Urothelium cell line (cell line): ENCODE measurements around the gene CAMTA1.
"Not testable (repeated sequence)": the region's sequence is repeated elsewhere in the genome, so short reads cannot be mapped to it uniquely, and the experiment has no call there.

Source experiments
- DNase-seq: peaks from one replicate; pipeline ENCODE4 v3.0.0; 2011; ENCODE audit warnings: low spot score, mixed read lengths
- FAIRE-seq: peaks from 2 replicates; lab custom pipeline; 2011; peaks lifted over from hg19 to GRCh38; lab: Jason Lieb, UNC

The CAMTA1 gene

DNA sequence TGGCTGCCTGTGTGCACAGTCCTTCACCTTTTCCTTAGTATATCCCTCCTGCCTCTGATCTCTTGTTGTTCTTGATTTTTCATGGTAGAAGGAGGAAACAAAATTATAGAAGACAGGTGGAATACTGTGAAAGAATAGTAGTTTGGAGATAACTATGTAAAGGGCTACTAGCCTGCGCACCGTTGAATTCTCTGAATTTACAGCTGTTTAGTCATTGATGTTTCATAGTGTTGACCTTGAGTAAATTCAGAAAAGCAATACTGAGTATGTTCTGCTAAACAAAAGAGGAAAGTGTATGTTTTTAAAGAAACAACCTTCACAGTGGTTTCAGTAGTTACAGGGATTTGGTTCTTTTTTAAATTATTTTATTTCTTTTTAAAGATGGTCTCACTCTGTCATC, 18.1 kb downstream of the CAMTA1 start:
- no peak for DNase-seq
- FAIRE-seq = no peak

DNA sequence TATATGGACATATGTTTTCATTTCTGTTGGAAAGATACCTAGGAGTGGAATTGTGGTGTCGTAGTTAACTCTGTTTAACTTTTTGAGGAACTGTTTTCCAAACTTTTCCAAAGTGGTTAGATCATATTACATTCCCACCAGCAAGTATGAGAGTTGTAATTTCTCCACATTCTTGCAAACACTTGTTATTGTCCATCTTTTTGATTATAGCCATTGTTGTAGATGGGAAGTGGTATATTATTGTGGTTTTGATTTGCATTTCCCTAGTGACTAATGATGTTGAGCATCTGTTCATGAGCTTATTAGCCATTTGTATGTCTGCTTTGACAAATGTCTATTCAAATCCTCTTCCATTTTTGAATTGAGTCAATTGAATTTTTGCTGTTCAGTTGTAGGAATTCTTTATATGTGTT, 19.8 kb downstream of the CAMTA1 start:
- FAIRE-seq = no peak

DNA sequence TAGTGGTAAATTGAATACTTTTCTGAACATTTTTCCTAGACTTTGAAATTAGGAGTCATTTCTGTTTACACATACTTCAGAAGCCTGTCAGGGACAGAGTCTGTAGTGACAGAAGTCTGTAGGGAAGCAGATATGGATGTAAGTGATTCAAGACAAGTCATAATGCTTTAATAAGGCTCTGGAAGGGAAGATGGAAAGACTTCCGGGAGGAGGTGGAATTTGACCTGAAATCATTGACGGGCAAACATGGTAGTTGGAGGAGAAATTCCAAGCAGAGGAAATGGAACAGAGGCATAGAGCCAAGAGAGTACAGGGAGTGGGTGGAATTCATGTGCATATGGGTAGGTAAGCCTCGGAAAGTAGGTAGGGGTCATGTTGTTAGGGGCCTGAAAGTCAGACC, 22.5 kb downstream of the CAMTA1 start:
- FAIRE-seq = no peak
- no peak for DNase-seq

More for the DNA sequence above, 19.8 kb downstream of the CAMTA1 start:
- no peak for DNase-seq

DNA sequence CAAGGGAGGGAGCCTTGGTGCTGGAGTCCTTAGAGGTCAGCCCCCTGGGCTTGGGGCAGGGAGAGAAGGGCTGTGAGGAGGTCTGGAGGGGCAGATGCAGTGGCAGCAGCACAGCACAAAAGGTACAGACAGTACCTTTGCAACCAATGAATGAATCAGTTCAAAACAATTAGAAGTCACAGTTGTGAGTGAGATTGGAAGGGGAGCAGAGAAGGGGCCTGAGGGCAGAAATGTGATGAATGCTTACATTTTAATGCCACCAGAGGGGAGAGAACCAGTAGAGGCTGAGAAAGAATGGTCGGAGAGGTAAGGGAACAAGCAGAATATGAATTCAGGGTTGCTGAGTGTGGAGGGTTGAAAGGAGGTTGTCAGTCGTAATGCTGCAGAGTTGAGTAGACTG, 24.2 kb downstream of the CAMTA1 start:
- FAIRE-seq (no peak), DNase-seq (no peak)

DNA sequence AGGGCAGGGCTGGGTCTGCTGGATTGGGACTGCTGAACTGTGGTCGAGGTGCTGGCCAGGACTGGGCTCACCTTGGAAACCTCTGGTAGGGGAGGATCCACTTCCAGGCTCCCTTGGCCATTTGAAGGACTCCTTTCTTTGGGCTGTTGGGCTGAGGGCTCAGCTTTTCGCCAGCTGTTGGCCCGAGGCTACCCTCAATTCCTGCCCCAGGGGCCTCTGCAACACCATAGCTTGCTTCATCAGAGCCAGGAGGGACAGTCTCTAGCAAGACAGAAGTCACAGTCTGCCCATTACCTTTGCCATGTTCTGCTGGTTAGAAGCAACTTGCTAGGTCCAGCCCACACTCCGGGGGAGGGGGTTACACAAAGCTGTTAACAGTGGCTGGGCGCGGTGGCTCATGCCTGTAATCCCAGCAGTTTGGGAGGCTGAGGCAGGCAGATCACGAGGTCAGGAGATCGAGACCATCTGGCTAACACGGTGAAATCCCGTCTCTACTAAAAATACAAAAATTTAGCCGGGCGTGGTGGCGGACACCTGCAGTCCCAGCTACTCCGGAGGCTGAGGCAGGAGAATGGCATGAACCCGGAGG, 25.0 kb downstream of the CAMTA1 start:
- FAIRE-seq, DNase-seq: not testable (repeated sequence)

DNA sequence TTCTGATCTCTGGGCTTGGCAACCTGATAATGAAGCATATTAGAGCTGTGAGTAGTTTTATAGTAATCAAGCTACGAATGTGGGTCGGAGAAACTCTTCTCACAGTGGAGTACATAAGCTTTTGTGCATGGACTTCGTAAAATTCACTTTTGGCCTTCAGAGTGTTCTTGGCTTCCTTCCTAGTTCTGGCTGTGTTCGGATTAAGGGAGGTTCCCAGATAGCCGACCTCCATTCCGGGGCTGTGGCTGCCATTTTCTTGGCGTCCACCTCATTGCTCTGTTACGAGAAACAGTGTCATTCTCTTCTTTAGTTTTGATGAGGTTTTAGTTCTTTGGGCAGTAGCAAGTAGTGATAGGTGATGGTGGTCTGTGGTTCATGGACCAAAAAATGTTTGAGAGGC, 26.3 kb downstream of the CAMTA1 start:
- FAIRE-seq (no peak), DNase-seq (no peak)

DNA sequence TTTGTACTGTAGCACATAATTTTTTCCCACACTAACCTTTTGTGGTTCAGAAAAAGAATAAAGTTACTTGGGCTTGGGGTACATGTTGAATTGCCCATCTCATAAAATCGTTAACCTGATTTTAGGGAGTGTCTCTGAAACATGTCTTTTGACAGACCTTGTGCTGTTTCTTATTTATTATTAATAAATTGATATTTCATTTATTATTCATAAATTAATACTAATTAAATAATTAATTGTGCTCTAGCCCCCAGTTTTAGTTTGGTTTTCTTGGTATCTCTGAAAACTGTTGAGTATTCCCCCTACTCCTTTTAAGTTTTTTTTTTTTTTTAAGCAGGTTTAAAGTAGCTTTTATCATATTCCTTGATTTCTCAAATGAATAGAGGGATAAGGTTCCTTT, 27.9 kb downstream of the CAMTA1 start:
- DNase-seq (no peak), FAIRE-seq (no peak)

DNA sequence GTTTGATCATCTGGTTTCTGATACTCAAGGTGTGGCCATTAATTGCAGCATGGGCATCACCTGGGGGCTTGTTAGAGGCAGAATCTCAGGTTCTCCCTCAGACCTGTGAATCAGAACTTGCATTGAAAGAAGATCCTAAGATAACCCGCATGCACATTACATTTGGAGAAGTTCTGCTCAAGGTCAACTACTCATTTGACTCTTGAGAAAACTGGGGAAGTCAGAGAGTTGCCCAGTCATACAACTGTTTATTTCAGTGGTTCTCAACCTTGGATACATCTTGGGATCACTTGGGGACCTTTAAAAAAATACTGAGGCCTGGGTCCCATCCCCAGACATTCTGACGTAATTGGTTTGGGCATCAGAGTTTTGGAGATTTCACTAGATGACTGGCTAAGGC, 30.5 kb downstream of the CAMTA1 start:
- DNase-seq (no peak), FAIRE-seq (no peak)

DNA sequence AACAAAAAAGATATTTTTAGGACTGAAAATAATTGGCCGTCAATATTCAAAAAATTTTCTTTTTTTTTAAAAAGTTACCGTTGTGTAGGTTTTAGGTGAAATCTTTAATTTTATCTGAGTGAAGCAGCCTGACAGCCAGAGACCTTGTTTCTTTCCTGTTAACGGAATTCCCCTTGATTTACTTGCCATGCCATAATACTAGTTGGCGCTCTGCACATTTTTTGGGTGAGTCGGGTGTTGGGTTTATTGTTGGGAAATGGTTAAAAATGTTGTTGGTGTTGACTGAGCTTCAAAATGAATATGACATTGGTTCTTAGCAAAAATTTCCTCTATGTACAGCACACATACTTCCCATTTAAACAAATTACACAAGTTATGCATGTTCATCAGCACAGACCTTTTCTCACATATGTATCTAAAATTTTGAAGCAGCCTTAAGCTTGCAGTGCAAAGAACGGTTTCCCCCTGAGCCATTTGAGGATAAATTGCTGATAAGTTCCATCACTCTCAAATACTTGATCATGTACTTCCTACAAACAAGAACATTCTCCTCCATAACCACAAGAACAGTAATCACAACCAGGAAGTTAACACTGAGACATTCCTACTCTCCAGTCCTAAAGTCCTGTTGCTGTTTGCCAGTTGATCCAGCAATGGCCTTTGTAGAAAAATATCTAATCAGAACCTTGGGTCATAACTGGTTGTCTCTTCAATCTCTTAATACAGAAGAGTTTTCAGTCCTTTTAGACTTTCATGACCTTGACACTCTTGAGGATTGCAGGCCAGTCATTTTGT, 34.2 kb downstream of the CAMTA1 start:
- FAIRE-seq (no peak), DNase-seq (no peak)

DNA sequence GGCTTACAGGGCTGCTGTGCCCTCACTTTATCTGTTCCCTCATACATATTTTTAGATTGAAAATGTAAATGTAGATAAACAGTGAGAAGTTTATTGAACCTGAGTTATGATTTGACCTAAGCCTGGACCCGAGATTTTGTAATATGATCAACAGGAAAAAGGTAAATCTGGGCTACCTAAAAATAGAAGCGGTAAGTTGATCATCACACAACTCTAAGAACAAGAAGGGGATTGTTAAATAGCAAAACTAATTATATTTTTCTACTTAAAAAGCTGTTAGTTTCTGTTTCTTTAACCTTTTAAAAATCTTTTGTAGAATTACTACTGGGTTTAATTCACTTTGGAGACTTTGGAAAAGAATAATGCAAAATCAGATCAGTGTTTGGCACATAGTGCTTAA, 35.6 kb downstream of the CAMTA1 start:
- FAIRE-seq = no peak
- no peak for DNase-seq

DNA sequence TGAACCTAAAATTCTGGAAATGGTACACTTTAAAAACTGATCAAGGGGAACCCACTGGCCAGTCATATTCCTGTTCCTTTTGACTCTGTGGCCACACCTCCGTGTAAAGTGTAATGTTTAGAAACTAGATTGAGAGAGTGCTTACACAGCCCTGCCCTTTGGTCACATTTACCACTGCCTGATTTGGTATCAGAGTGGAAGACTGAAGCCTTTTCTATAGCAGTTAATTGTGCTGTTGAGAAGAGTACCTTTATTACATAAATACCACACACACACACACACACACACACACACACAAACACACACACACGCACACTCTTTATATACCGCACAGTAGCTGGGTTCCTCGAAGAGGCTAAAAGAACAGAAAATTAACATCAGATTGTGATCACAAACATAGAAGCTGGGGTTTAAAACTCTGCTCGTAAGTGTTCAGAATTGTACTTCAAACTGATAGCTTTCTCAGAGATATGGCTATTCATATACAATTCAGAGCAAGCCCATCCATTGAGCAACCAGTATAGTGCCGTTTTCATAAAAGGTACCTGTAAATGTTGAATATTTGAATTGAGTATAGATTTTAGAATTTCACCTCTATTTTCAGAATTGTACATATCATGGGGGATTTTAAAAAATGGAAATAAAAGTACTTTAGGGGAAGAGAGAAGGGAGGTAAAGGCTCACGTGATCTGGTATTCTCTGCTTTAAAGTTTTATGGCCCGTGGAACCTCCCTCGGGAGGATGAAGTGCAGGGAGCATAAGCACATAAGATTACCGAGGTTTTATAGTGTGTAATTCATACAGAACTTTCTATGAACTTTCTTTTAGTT, 37.5 kb downstream of the CAMTA1 start:
- no peak for DNase-seq
- FAIRE-seq = no peak

DNA sequence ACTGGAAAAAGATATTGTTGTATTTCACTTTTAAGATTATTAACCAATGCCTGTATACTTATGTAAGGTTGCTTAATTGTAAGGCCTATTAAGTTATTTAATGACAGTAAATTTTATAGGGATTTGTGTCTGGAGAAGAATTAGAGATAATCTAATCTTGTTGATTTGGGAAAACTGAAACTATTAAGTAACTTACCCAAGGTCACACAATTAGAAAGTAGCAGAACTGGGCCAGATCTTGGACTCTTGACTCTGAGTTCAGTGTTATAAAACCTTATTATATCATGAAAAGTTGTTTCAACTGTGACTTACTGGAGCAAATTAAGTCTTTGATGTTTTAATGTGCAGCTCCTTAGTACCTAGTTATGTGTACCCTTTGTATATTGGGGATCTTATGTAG, 38.5 kb downstream of the CAMTA1 start:
- no peak for DNase-seq
- FAIRE-seq = no peak

DNA sequence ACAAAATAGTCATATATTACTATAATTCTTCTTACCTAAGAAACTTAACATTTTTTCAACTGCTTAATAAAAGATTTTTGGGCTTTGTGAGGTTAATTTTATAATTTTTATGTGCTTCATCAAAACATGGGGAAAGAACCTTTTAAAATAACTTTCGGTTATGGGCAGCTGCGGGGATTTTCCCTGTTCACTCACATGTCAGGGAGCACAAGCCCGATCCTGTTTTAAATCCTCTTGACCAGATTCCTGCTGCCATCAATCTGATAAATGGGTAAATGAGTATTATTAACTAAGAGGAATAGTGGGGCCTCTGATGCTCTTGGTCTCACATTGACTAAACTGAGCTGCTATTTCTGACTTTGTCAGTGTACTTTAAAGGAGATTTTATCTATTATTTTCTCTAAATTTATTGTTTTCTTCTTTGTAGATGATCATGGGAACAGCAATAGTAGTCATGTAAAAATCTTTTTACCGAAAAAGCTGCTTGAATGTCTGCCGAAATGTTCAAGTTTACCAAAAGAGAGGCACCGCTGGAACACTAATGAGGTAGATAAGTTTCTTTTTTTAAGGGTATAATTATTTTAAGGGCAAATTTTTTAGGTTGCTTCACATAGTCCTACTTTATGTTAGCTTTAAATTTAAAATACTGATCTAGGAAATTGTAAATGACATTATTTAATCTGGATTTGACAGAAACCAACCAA, 39.6 kb downstream of the CAMTA1 start:
- DNase-seq (no peak), FAIRE-seq (no peak)

DNA sequence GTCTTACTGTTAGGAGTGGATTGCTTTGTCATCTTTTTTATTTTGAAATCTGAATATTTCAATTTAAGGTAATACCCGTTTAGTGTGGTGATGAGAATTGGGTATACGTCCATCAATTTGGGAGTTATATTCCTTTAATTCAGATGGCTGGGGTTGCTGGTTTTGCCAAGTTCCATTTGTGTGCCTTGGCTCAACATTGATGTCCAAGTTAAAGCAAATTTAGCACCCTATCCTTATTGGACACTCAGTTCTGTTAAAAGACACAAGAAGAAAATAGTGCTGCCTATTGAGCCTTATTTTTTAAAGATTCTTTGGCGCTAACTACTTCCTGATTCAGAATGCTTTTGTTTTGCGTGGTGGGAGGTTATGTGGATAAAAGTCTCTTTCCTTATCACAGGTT, 40.6 kb downstream of the CAMTA1 start:
- DNase-seq (no peak), FAIRE-seq (no peak)

DNA sequence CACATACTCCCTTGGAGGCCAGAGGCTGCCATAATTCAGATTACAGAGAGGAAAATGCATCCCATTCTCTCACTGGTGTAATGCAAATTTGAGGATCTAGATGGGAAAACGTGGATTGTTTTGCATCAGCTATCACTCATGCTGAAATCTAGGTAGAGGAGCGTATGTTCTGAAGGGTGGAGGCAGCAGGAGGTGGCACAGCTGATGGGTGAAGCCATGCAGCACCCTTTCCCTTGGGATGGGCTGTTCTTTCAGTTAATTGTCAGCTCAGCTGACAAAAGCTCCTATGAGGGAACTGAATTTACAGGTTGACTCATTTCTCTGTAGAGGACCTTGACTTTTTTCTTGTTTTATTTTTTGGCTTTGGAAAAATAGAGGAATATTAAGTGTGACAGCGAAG, 41.8 kb downstream of the CAMTA1 start:
- no peak for DNase-seq
- no peak for FAIRE-seq

DNA sequence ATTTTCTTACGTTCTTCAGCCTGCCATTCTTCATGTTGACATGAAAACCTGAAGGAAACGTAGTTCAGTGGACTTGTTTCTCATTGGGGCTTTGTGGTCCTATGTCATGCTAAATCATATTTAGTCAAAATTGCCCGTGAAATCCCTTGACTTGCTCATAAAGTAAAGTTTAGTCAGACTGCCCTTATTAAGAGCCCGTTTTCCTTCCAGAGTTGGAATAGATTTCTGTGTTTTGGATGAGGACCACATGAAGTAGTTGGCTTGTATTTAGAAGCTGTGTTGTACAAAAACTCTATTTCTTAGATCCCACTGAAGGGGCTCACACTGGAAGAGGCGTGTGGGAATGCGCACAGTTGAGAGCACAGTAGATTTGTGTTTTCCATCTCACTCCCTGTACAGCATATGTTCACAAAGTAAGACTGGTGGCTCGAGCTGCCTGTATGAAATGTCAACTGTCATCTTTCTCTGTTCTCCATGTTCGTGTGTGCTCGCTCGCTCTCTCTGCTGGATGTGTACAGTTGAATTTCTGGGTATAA, 42.4 kb downstream of the CAMTA1 start:
- FAIRE-seq (no peak), DNase-seq (no peak)

DNA sequence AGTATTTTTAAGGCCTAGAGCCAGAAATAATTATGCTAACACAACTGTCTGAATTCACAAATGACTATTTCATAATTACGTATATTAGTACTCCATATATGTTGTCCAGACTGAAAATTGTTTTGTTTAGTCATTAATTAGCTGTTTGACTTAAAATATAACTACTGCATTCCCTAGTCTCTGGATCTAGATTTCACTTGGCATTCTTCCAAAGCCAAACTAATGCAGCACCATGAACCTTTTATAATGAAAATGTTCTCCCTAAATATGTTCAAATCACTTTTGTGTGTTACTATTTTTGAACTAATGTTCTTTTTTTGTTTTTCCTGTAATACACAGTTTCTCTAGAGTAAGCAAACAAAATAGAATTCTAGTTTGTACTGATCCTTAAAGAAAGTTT, 46.1 kb downstream of the CAMTA1 start:
- no peak for DNase-seq
- FAIRE-seq = no peak

DNA sequence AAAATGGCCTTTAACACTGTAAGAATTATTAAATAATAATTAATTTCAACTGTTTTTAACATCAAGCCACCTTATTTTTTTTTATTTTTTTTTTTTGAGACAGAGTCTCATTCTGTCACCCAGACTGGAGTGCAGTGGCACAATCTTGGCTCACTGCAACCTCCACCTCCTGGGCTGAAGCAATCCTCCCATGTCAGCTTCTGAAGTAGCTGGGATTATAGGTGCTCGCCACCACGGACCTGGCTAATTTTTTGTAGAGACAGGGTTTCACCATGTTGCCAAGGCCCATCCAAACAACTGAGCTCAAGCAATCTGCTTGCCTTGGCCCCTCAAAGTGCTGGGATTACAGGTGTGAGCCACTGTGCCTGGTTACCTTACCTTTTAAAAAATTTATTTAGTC, 46.8 kb downstream of the CAMTA1 start:
- DNase-seq, FAIRE-seq: not testable (repeated sequence)

DNA sequence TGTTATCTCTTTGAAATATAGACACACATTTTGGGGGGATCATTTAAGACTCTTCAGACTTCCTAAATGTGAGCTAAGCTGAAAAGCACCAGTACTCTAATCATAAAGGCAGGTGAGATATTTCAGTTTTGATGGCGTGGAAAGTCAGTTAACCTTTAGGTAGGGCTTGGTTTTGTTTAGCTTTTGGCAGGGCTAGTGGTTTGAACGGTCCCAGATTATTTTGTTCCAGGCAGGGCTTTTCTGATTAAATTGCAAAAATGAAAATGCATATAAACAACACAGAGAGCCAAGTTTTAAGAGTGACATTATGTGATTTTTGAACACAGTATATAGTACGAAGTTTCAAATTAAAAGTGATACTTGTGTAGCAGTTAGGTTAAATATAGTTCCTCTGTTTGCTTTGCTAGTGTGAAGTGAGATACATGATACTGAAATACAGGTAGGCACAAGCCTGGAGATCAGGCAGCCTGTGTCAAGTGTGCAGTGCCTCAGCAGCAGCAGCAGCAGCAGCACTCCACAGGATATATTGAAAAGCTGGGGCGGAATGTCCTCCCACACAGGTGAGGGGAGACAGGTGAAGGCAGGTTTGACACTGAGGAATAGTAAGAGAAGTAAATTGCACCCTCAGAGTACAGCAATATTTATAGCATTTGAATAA, 47.4 kb downstream of the CAMTA1 start:
- FAIRE-seq = no peak
- DNase-seq = no peak

DNA sequence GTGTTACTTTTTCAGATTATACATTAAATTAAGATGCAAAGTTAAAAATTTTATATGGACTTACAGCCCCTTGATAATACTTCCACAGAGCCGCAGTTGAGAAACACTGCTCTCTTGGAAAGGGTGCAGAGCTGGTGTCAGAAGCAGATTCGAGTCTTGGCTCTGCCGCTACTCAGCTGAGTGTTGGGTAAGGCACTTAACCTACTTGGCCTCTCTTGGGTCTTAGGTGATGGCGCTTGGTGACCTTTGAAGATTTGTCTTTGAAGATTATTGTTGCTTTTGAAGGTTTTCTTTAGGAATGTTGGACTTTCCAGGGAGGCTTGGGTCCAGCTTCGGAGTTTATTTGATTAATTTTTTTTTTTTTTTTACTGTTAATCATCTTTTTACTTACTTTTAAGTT, 48.5 kb downstream of the CAMTA1 start:
- FAIRE-seq = no peak
- DNase-seq = no peak
